Measurements from ENCODE around the gene VPREB3. TPM values are rescaled to one million over a fixed set of nuclear protein-coding genes. Genes with fewer than 3 reads are reported as not detected.

VPREB3 gene
- total and polyA plus RNA-seq, 9 donors, result 2.8 TPM; not detected in 8

GRCh38 chr22:23722160-23722559 lies 32.1 kb downstream of the VPREB3 start:
- H3K4me1 ChIP-seq (ENCODE audit: insufficient read depth), result peaks cover 2% of the 10 kb centered on the region
- H3K27ac ChIP-seq, result no peak overlapping the region
- 59 to 71% (median 68%) methylated on average over 4 of the region's 4 CpGs for WGBS, 3 donors
- TF ChIP-seq POLR2A (IDR thresholded peaks at IDR 0.05) (no peak), EP300 (IDR thresholded peaks at IDR 0.05) (no peak)
- TF ChIP-seq, protein P1, sequence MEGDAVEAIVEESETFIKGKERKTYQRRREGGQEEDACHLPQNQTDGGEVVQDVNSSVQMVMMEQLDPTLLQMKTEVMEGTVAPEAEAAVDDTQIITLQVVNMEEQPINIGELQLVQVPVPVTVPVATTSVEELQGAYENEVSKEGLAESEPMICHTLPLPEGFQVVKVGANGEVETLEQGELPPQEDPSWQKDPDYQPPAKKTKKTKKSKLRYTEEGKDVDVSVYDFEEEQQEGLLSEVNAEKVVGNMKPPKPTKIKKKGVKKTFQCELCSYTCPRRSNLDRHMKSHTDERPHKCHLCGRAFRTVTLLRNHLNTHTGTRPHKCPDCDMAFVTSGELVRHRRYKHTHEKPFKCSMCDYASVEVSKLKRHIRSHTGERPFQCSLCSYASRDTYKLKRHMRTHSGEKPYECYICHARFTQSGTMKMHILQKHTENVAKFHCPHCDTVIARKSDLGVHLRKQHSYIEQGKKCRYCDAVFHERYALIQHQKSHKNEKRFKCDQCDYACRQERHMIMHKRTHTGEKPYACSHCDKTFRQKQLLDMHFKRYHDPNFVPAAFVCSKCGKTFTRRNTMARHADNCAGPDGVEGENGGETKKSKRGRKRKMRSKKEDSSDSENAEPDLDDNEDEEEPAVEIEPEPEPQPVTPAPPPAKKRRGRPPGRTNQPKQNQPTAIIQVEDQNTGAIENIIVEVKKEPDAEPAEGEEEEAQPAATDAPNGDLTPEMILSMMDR (IDR thresholded peaks at IDR 0.05), result no peak
- no peak overlapping the region for H3K4me3 ChIP-seq
- H3K9me3 ChIP-seq, result no peaks in the 10 kb centered on the region
- H3K36me3 ChIP-seq, result no peaks in the 10 kb centered on the region
- no peaks in the 10 kb centered on the region for H3K27me3 ChIP-seq
- intact Hi-C loops (cut with DNase I), result no loop called here
- no peak for DNase-seq

DNA sequence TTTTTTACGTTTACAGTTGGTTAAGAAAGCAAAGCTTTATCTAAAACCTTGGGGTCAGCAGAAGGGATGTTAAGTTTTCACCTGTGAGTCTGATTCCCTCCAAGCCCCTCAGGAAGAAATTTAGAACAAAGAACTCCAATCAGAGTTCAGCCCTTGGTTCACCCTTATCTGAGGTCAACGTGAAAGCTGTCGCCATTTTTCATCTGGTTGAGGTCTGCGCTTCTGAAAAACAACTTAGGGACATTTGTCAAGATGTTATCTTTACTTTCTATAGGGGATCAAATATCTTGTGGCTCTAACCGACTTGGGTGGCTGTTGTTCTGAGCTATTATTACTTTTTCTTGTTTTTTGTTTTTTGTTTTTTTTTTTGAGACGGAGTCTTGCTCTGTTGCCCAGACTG lies 33.4 kb downstream of the VPREB3 start:
- Histone ChIP-seq H3K4me1 (ENCODE audit: insufficient read depth) (peaks cover 4% of the 10 kb centered on the region), H3K36me3 (no peaks in the 10 kb centered on the region), H3K9me3 (no peaks in the 10 kb centered on the region), H3K27me3 (no peaks in the 10 kb centered on the region), H3K4me3 (no peak overlapping the region), H3K27ac (no peak overlapping the region)
- 61 to 67% (median 65%) methylated on average over 6 of the region's 6 CpGs for WGBS, 3 donors
- DNase-seq, result no peak
- TF ChIP-seq, protein P1 (IDR thresholded peaks at IDR 0.05), result no peak
- TF ChIP-seq POLR2A (IDR thresholded peaks at IDR 0.05), result no peak
- TF ChIP-seq EP300 (IDR thresholded peaks at IDR 0.05), result no peak
- intact Hi-C loops (cut with DNase I), result loop anchor here in 1 of 4 donors (2.0 kb wide), 1 partner anchor 46 kb away; the partner anchor contains the start of gene CHCHD10

DNA sequence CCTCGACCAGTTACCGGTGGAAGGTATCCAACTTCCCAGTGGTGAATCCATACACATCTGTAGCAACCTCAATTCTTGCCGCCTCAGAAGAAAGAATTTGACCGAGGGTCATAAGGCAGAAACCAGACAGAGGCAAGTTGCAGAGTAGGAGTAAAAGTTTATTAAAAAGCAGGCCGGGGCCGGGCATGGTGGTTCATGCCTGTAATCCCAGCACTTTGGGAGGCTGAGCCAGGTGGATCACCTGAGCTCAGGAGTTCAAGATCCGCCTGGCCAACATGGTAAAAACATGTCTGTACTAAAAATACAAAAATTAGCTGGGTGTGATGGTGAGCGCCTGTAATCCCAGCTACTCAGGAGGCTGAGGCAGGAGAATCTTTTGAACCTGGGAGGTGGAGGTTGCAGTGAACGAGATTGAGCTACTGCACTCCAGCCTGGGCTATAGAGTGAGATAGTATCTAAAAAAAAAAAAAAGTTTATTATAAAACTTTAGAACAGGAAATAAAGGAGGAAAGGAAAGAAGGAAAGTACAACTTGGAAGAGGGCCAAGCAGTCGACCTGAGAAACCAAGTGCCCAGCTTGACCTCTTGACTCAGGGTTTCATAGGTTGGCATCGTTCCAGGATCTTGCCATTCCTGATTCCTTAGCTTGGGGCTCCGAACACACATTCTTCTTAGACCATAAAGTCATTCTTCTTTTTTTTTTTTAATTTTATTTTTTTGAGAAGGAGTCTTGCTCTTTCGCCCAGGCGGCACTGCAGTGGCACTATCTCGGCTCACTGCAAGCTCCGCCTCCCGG lies 35.7 kb downstream of the VPREB3 start:
- DNase-seq, result no peak
- WGBS, 3 donors, result 85 to 87% (median 85%) methylated on average over 17 of the region's 17 CpGs
- Histone ChIP-seq H3K27me3 (no peaks in the 10 kb centered on the region), H3K9me3 (no peaks in the 10 kb centered on the region), H3K36me3 (no peaks in the 10 kb centered on the region), H3K4me1 (ENCODE audit: insufficient read depth) (peaks cover 5% of the 10 kb centered on the region), H3K4me3 (no peak overlapping the region), H3K27ac (no peak overlapping the region)
- intact Hi-C loops (cut with DNase I), result no loop called here
- TF ChIP-seq EP300 (IDR thresholded peaks at IDR 0.05), result no peak
- TF ChIP-seq, protein P1 (IDR thresholded peaks at IDR 0.05), result no peak
- no peak for TF ChIP-seq POLR2A (IDR thresholded peaks at IDR 0.05)

DNA sequence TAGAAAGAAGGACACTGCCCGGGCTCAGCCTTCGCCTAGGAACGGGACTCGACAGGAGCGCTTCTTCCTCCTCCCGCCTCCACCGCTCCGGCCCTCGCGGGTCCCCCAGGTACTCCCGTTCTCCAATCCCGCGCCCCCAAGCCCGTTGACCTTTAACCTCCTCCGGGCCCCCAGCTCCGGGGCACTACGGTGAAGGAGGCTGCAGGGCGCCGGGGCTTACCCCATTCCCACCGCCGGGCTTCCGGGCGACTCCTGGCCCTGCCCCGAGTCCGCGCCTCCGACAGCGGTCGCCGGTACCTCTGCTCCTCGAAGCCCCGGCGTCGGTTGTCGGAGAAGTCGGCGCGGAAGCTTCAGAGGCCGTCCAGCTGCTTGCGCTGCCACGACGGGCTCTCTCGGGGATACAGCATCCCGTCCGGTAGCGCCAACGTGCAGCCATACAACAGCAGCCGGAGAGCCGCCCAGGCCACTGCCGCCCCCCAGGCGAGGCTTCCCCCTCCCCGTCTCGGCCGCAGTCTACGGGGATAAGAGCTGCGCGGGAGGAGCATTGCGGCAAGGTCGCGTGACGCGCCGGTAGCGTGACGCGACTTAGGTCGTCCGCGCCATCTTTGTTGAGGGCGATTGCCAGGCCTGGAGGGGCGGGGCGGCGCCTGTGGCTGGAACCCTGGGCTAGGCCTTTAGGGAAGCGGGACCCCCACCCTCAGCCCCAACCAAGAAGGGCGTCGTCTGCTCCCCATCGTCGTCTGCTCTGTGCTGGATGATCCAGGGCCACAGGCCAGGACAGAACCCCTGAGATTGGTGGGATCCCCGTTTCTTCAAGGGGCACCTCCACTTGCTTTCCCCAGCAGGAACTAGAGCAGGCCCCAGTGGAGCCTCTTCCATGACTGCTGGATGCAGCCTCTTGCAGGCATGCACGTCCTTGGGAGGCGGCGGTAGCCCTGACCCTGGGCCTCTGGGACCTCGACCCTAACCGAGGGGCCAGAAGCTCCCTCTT lies 37.1 kb downstream of the VPREB3 start:
- H3K4me3 ChIP-seq, result peak overlapping the region; percentile 79
- H3K27me3 ChIP-seq, result no peaks in the 10 kb centered on the region
- peaks cover 5% of the 10 kb centered on the region for H3K4me1 ChIP-seq (ENCODE audit: insufficient read depth)
- peak overlapping the region; percentile 31 to 64 for H3K27ac ChIP-seq
- no peaks in the 10 kb centered on the region for H3K36me3 ChIP-seq
- intact Hi-C loops (cut with DNase I), result no loop called here
- TF ChIP-seq, protein P1 (IDR thresholded peaks at IDR 0.05), result peak in 1 of 3 donors; percentile 20
- peak; percentile 68 for TF ChIP-seq POLR2A (IDR thresholded peaks at IDR 0.05)
- TF ChIP-seq EP300 (IDR thresholded peaks at IDR 0.05), result no peak
- DNase-seq, result peak; percentile 88 to 92 (median 91)
- 2 to 4% (median 2%) methylated on average over 77 to 84 of the region's 84 CpGs for WGBS, 3 donors
- no peaks in the 10 kb centered on the region for H3K9me3 ChIP-seq
